Lower leg skin (tissue), 3 donors: ENCODE measurements around the gene PKD1L1.

Source experiments
- CTCF ChIP-seq, 3 donors: fragments of 450-650 bp; IDR thresholded peaks; one replicate each; pipeline ENCODE4 v1.5.1; 2016; ENCODE audit warnings: antibody characterized with exemption in 3 of 3, mild to moderate bottlenecking in 3 of 3, moderate library complexity in 2 of 3
- POLR2A ChIP-seq, 2 donors: fragments of 450-650 bp; IDR thresholded peaks; one replicate each; pipeline ENCODE4 v1.6.1; 2016 to 2017; ENCODE audit warnings: antibody characterized with exemption in 2 of 2, mild to moderate bottlenecking in 1 of 2, moderate library complexity in 1 of 2

DNA sequence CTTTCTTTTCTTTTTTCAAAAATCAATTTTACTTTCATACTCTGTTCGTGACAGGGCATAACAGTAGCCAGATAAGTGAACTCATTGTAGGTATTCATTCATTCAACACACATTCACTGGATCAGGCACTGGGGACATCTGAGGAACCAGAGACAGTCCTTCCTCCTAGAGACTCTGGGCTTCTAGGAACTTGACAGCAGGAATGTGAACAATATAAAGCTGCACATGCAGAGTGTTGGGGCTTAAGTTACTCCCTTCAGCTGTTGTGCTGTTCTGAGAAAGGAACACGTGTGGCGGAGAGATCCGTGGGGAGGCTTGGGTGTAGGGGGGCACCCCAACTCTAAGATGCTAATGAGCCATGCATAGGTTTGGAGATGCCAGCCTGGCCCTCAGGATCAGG is 120.4 kb downstream of the PKD1L1 start:
- TF ChIP-seq CTCF (IDR thresholded peaks at IDR 0.05) (no peak), POLR2A (IDR thresholded peaks at IDR 0.05) (no peak)
